ENCODE measurements around the gene VSX1. TPM values are rescaled to one million over a fixed set of nuclear protein-coding genes. Genes with fewer than 3 reads are reported as not detected.

VSX1 gene
- total RNA-seq, 1 donor from 2014 or later = not detected

DNA sequence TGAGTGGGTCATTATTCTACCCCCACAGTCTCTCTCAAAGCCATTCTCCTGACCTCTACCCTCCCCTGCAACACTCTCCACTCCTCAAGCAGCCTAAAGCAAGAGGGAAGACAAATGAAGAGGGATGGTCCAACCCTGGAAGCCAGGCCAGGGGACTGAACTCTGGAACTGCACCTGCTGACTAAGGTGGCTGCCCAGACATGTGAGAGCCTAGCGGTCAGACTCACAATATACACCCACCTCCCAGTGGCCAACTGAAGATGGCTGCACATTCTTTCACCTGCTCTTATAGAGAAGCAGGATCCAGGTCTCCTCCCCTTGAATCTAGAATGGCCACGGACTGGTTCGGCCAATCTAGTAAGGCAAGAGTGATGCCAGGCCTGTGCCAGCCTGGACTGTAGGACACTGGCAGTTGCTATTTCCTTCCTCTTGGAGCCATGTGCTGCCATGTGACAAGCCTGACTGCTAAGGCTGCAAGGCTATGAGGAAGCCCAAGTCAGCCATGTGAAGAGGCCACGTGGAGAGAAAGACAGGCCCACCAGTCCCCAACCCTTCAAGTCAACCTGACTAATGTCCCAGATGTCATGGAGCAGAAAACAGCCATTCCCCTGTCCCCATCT lies 55.8 kb downstream of the VSX1 start:
- peaks cover 28 to 62% (median 56%) of the 10 kb centered on the region in 3 donors for H3K4me1 ChIP-seq (ENCODE audit: control insufficient read depth in 3 of 3, insufficient read depth in 3 of 3, low read length in 3 of 3)

More for the DNA sequence above, 55.8 kb downstream of the VSX1 start:
- Histone ChIP-seq H3K27ac (ENCODE audit: low read depth, low read length) (peak overlapping the region; percentile 77), H3K9me3 (ENCODE audit: control insufficient read depth in 3 of 3, low read length in 3 of 3) (no peaks in the 10 kb centered on the region), H3K4me3 (ENCODE audit: low read length in 3 of 3) (no peak overlapping the region), H3K9ac (ENCODE audit: low read depth in 1 of 3, low read length in 3 of 3) (peak overlapping the region in 1 of 3 donors; percentile 62), H3K36me3 (ENCODE audit: control insufficient read depth in 3 of 3, insufficient read depth in 3 of 3, low read length in 3 of 3) (peaks cover 15 to 30% (median 29%) of the 10 kb centered on the region in 3 donors), H3K27me3 (ENCODE audit: control insufficient read depth in 3 of 3, insufficient read depth in 3 of 3, low read length in 3 of 3) (no peaks in the 10 kb centered on the region)

Other genes with a start within 250 kb of the VSX1 start
- gene CST7, start 132.9 kb downstream of the VSX1 start, total RNA-seq = 1.0 TPM
- gene APMAP, start 89.4 kb downstream of the VSX1 start, total RNA-seq = 41.2 TPM
- 8.9 TPM for gene ACSS1, start 24.0 kb downstream of the VSX1 start, total RNA-seq
- 17.7 TPM for gene ENTPD6, start 113.6 kb upstream of the VSX1 start, total RNA-seq
- 20.9 TPM for gene PYGB, start 165.9 kb upstream of the VSX1 start, total RNA-seq

Measured in skeletal muscle tissue (tissue), 4 donors.